NK-92 treated with Interleukin-12 subunit alpha and Interleukin-12 subunit beta, amount 100 ng/mL, for 24 hours (cell line): Measurements from ENCODE around the gene PCDH19.

Experiments used
- DNase-seq: peaks from one replicate; lab custom pipeline; 2025; lab: John Stamatoyannopoulos, UW

The PCDH19 gene

GRCh38 chrX:100404851-100405250 is 5.2 kb downstream of the PCDH19 start:
- DNase-seq, result no peak

GRCh38 chrX:100395781-100396180 is 14.3 kb downstream of the PCDH19 start:
- DNase-seq, result no peak

DNA sequence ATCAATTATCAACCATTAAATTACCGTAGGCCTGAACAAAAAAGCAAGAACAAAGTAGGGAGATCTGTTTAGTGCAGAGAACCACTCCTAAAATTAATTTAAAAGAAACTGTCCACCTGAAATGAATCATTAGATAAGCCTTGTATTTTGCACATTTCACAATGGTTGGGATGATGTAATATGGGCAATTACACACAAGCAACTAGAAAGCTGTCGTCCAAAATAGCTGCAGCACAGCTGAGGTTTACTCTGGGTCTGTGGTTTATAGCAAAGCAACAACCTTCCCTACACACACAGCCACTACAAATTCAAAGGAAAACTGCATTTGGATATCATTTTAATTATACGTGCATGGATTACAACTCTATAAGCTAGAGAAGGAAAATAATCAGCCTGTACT is 28.5 kb downstream of the PCDH19 start:
- peak; percentile 1 for DNase-seq

- DNase-seq, result no peak
Observed at GRCh38 chrX:100379388-100379986, 30.6 kb downstream of the PCDH19 start.

DNA sequence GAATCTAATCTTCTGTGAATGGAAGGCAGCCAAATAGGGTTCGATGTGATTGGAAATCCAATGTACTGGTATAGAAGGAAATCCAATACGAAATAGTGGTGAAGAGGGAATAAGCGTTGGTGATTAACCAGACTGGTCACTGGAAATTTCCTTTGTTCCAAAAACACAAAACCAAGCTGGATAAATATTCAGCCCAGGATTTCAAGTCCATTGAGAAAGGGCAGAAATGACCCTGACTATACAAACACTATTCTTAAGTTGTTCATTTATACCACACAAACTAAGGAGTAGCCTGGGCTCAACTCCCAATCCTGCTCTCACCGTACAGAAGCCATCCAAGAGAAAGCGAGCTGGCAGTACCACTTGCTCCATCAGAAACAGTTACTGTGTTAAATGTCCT is 32.2 kb downstream of the PCDH19 start:
- no peak for DNase-seq

GRCh38 chrX:100376576-100376975 is 33.5 kb downstream of the PCDH19 start:
- DNase-seq, result no peak

DNA sequence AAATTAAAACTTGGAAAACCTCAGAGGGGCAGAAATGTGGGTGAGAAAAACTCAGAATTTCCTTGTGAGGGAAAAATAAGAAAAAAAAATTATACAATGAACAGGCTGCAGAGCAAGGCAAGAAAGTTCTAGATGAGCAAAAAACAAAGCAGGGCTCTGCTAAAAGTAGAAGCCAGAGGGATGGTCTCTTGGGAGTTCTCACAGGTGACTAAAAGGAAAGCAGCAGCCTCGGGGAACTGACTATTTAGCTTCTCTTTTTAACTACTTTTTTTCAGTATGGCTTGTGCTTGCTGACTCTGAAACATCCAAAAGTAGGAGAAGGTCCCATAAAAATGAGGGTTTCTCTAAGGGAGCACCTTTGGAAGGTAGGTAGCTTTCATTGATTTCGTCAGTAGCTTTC is 36.4 kb downstream of the PCDH19 start:
- DNase-seq, result no peak

GRCh38 chrX:100368167-100368566 is 41.9 kb downstream of the PCDH19 start:
- peak; percentile 3 for DNase-seq

GRCh38 chrX:100363896-100364295 is 46.2 kb downstream of the PCDH19 start:
- DNase-seq, result no peak

GRCh38 chrX:100358766-100359165 is 51.3 kb downstream of the PCDH19 start:
- no peak for DNase-seq

GRCh38 chrX:100356351-100356896 is 53.6 kb downstream of the PCDH19 start:
- DNase-seq, result no peak

GRCh38 chrX:100355680-100356079 is 54.4 kb downstream of the PCDH19 start:
- no peak for DNase-seq

- DNase-seq, result no peak
Observed at GRCh38 chrX:100353326-100353725, 56.7 kb downstream of the PCDH19 start.

- DNase-seq, result no peak
Observed at GRCh38 chrX:100350704-100351489, 59.2 kb downstream of the PCDH19 start.

GRCh38 chrX:100349391-100349790 is 60.7 kb downstream of the PCDH19 start:
- no peak for DNase-seq

DNA sequence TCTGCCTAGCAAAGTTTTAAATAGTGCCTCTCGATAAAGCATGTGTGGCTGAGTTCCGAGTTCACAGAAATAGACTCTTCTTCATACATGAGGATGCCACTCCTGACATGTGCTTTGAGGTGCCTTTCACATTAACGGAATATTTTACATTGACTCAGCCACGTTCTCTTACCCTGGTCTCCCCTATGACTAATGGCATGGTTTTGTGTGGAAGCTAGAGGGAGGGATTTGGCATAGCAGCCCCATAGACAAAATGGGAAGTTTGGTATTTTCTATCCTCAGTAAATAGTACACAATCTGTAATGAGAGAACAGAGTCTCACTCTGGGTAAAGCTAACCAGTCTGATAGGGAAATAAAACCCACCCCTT is 68.9 kb downstream of the PCDH19 start:
- DNase-seq, result no peak

DNA sequence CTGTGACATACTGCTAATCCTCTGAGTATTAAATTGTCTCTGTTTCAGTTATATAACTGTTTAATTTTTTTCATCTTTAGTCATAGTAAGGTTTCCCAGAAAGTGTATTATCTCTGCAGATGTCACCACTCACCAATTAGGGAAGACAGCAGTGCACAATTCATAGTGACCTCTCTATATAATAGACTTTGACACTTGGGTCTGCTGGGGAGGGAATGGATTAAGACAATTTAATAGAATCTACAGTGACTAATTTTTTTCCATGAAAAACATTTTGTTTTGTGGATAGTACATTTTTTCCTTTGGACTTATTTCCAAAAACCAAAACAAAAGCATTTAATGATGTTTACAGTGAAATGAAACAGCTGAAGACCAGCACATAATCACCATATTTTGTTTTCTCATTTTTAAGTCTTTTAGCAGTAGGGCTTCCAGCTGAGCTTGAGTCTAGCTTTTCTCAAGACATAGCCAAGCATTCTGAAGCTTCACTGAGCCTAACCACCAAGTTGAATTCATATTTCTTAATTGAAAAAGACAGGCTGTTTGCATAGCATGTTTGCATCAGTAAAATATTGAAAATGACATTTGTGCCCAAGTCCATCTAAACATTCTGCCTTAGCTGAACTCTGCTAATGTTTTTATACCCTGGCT is 69.5 kb downstream of the PCDH19 start:
- DNase-seq, result no peak

DNA sequence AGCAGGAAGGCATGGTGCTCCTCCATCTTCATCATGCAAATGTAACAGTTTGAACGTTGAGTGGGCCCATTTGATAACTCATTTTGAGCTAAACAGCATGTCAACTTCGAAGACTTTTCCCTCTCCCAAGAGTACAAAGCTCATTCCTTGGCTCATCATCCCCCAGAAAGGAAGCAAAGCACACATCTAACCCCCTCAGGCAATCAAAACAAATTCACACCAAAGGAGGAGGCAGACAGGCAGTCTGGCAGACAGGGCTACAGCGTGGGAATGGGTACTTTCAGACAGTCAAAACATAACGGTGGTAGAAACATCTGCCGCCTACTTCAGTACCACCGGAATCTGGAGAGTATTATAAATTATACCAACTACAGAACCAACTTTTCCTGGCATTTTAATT is 81.7 kb downstream of the PCDH19 start:
- no peak for DNase-seq

DNA sequence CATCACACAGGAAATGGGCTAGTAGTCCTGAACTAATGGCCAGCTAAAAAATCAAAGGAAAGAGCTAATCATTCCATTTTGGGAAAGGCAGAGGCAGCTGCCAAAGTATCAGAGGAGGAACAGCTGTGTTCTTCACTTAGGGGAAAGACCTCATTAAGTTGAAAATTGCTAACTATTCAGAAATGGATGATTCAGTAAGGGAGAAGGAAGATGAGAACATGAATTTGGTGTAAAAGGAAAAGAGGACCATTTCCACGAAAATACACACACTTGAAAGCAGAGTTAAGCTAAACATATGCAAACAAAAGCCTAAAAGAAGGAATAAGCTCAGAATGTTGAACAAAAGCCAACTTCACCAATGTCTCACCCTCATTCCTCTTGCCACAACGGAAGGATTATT is 90.4 kb downstream of the PCDH19 start:
- no peak for DNase-seq

GRCh38 chrX:100316987-100317386 is 93.1 kb downstream of the PCDH19 start:
- no peak for DNase-seq

GRCh38 chrX:100315566-100315965 is 94.5 kb downstream of the PCDH19 start:
- DNase-seq, result no peak

DNA sequence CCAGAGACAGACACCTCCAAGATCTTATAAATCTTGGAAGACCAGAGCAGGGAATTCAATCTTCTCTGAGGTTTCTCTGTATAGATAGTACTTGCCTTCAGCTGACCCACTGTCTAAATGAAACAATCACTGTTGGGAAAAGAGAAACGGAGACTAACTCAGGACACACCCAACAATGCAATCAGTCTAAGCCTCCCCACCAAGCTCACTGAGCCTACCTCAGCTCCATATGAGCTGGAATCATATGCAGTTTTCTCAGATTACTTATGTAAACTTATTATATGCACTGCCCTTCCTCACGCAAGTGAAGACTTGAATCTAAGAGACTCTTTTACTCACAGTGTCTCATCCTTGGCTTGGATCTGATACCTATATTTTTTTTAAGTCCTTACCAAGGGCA is 110.5 kb downstream of the PCDH19 start:
- no peak for DNase-seq

- DNase-seq, result no peak
Observed at GRCh38 chrX:100297728-100298127, 112.3 kb downstream of the PCDH19 start.
